ENCODE measurements around the gene C2.
A peak's percentile ranks its signal among the peaks of the same experiment; 100 is the strongest.
"Not testable (repeated sequence)": the region's sequence is repeated elsewhere in the genome, so short reads cannot be mapped to it uniquely, and the experiment has no call there.

C2 gene

DNA sequence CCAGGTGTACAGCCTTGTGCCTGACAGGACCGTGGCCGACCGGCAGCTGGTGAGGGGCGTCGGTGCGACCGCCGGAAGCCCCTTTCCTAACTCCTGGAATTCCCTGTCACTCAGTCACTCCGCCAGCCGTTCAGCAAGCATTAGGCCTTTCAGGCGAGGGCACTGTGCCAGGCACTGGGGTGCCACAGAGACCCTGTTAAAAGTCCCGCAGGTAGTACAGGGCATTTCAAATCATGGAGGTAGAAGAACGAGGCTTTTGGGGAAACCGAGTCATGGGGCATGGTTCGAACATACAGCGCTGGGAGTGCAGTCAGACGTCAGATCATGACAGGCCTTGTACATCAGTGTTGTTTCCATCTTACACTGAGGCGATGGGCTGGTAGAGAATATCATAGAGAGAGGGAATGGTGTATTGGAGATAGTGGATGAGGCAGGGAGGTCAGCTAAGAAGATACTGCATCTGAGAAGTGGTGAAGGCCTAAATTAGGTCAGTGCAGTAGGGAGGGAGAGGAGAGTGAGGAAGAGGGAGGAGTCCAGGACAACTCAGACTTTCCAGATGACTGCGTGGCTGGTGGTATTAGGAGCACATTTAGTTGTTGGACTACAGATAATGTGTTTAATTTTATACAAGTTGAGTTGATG is 45.3 kb downstream of the C2 start:
- Histone ChIP-seq H3K27me3 (ENCODE audit: insufficient read depth, poor library complexity, severe bottlenecking) (no peaks in the 10 kb centered on the region), H3K27ac (replicated peaks) (peak overlapping the region; percentile 93), H3K4me3 (replicated peaks; ENCODE audit: insufficient read depth, low read length) (peak overlapping the region; percentile 82)
- no peak for DNase-seq (ENCODE audit: low read depth in 1 of 2, low spot score in 1 of 2)
- TF ChIP-seq SPI1 (IDR thresholded peaks at IDR 0.05; ENCODE audit: borderline replicate concordance, low read depth) (no peak), GABPA (IDR thresholded peaks at IDR 0.05; ENCODE audit: low read depth) (no peak), POLR2AphosphoS5 (IDR thresholded peaks at IDR 0.05; ENCODE audit: low read depth) (no peak)
- TF ChIP-seq, protein P1, sequence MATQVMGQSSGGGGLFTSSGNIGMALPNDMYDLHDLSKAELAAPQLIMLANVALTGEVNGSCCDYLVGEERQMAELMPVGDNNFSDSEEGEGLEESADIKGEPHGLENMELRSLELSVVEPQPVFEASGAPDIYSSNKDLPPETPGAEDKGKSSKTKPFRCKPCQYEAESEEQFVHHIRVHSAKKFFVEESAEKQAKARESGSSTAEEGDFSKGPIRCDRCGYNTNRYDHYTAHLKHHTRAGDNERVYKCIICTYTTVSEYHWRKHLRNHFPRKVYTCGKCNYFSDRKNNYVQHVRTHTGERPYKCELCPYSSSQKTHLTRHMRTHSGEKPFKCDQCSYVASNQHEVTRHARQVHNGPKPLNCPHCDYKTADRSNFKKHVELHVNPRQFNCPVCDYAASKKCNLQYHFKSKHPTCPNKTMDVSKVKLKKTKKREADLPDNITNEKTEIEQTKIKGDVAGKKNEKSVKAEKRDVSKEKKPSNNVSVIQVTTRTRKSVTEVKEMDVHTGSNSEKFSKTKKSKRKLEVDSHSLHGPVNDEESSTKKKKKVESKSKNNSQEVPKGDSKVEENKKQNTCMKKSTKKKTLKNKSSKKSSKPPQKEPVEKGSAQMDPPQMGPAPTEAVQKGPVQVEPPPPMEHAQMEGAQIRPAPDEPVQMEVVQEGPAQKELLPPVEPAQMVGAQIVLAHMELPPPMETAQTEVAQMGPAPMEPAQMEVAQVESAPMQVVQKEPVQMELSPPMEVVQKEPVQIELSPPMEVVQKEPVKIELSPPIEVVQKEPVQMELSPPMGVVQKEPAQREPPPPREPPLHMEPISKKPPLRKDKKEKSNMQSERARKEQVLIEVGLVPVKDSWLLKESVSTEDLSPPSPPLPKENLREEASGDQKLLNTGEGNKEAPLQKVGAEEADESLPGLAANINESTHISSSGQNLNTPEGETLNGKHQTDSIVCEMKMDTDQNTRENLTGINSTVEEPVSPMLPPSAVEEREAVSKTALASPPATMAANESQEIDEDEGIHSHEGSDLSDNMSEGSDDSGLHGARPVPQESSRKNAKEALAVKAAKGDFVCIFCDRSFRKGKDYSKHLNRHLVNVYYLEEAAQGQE (IDR thresholded peaks at IDR 0.05; ENCODE audit: insufficient replicate concordance, low read depth): no peak
- TF ChIP-seq, protein P2, sequence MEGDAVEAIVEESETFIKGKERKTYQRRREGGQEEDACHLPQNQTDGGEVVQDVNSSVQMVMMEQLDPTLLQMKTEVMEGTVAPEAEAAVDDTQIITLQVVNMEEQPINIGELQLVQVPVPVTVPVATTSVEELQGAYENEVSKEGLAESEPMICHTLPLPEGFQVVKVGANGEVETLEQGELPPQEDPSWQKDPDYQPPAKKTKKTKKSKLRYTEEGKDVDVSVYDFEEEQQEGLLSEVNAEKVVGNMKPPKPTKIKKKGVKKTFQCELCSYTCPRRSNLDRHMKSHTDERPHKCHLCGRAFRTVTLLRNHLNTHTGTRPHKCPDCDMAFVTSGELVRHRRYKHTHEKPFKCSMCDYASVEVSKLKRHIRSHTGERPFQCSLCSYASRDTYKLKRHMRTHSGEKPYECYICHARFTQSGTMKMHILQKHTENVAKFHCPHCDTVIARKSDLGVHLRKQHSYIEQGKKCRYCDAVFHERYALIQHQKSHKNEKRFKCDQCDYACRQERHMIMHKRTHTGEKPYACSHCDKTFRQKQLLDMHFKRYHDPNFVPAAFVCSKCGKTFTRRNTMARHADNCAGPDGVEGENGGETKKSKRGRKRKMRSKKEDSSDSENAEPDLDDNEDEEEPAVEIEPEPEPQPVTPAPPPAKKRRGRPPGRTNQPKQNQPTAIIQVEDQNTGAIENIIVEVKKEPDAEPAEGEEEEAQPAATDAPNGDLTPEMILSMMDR (IDR thresholded peaks at IDR 0.05; ENCODE audit: insufficient read depth, low read length): no peak

DNA sequence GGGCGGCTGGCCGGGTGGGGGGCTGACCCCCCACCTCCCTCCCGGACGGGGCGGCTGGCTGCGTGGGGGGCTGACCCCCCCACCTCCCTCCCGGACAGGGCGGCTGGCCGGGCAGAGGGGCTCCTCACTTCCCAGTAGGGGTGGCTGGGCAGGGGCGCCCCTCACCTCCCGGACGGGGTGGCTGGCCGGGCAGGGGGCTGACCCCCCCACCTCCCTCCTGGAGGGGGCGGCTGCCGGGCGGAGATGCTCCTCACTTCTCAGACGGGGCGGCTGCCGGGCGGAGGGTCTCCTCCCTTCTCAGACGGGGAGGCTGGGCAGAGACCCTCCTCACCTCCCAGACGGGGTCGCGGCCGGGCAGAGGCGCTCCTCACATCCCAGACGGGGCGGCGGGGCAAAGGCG is 48.5 kb downstream of the C2 start:
- H3K27me3 ChIP-seq (ENCODE audit: insufficient read depth, poor library complexity, severe bottlenecking); H3K27ac ChIP-seq (replicated peaks); DNase-seq (ENCODE audit: low read depth in 1 of 2, low spot score in 1 of 2): not testable (repeated sequence)

DNA sequence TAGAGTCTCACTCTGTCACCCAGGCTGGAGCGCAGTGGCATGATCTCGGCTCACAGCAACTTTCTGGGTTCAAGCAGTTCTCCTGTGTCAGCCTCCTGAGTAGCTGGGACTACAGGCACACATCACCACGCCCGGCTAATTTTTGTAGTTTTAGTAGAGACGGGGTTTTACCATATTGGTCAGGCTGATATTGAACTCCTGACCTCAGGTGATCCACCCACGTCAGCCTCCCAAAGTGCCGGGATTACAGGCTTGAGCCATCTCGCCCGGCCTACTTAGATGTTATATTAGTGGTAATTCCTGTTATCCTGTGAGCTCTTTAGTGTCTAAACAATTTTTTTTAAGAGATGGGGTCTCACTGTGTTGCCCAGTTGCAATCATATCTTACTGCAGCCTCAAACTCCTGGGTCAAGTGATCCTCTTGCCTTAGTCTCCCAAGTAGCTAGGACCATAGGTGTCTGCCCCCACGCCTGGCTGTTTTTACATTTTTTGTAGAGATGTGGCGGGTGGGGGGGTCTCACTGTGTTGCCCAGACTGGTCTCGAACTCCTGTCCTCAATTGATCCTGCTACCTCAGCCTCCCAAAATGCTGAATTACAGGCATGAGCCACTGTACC is 50.4 kb downstream of the C2 start:
- TF ChIP-seq, protein P1 (IDR thresholded peaks at IDR 0.05; ENCODE audit: insufficient replicate concordance, low read depth): no peak
- TF ChIP-seq, protein P2 (IDR thresholded peaks at IDR 0.05; ENCODE audit: insufficient read depth, low read length): no peak
- TF ChIP-seq GABPA (IDR thresholded peaks at IDR 0.05; ENCODE audit: low read depth) (no peak), SPI1 (IDR thresholded peaks at IDR 0.05; ENCODE audit: borderline replicate concordance, low read depth) (no peak), POLR2AphosphoS5 (IDR thresholded peaks at IDR 0.05; ENCODE audit: low read depth) (no peak)
- no peak for DNase-seq (ENCODE audit: low read depth in 1 of 2, low spot score in 1 of 2)
- Histone ChIP-seq H3K4me3 (replicated peaks; ENCODE audit: insufficient read depth, low read length) (no peak overlapping the region), H3K27ac (replicated peaks) (no peak overlapping the region), H3K27me3 (ENCODE audit: insufficient read depth, poor library complexity, severe bottlenecking) (no peaks in the 10 kb centered on the region)

More for the DNA sequence above, 48.5 kb downstream of the C2 start:
- H3K4me3 ChIP-seq (replicated peaks; ENCODE audit: insufficient read depth, low read length): not testable (repeated sequence)

DNA sequence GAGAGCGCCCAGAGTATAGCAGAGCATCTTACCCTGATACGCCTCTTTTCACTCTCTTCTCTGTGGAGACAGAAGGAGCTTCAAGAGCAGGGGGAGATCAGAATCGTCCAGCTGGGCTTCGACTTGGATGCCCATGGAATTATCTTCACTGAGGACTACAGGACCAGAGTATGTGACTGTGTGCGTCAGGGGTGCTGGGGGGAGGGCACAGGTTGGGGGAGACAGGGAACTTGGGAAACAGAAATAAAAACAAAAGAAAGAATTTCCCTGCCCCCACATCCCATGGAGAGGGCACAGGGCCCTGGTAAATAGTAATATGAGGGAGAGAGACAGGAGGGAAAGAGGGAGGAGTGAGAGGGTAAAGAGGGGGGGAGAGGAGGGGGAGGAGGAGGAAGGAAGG is 51.3 kb downstream of the C2 start:
- TF ChIP-seq SPI1 (IDR thresholded peaks at IDR 0.05; ENCODE audit: borderline replicate concordance, low read depth) (no peak), GABPA (IDR thresholded peaks at IDR 0.05; ENCODE audit: low read depth) (no peak), POLR2AphosphoS5 (IDR thresholded peaks at IDR 0.05; ENCODE audit: low read depth) (no peak)
- TF ChIP-seq, protein P1 (IDR thresholded peaks at IDR 0.05; ENCODE audit: insufficient replicate concordance, low read depth): no peak
- TF ChIP-seq, protein P2 (IDR thresholded peaks at IDR 0.05; ENCODE audit: insufficient read depth, low read length): no peak
- no peak for DNase-seq (ENCODE audit: low read depth in 1 of 2, low spot score in 1 of 2)

More for the DNA sequence above, 51.3 kb downstream of the C2 start:
- Histone ChIP-seq H3K4me3 (replicated peaks; ENCODE audit: insufficient read depth, low read length) (no peak overlapping the region), H3K27ac (replicated peaks) (no peak overlapping the region), H3K27me3 (ENCODE audit: insufficient read depth, poor library complexity, severe bottlenecking) (no peaks in the 10 kb centered on the region)
